Tibial nerve (tissue), 4 donors: ENCODE data around the gene SPHK1.

Experiments
- EP300 ChIP-seq, 2 donors: sonication (generic); formaldehyde crosslinking; IDR thresholded peaks; one replicate each; pipeline ENCODE4 v1.6.1; 2017; ENCODE audit warnings: antibody characterized with exemption in 2 of 2, mild to moderate bottlenecking in 1 of 2
- POLR2A ChIP-seq, 2 donors: fragments of 450-650 bp; IDR thresholded peaks; one replicate each; pipeline ENCODE4 v1.6.1; 2017; ENCODE audit warnings: antibody characterized with exemption in 2 of 2, mild to moderate bottlenecking in 2 of 2, moderate library complexity in 2 of 2
- TF ChIP-seq, protein P1 (sequence below), 5 experiments: fragments of 200-600 bp in 3 of 5; fragments of 450-650 bp in 2 of 5; sonication (generic) in 3 of 5; IDR thresholded peaks; one replicate each; pipeline ENCODE4 v1.5.1; 2016 to 2019; ENCODE audit warnings: antibody characterized with exemption in 5 of 5, mild to moderate bottlenecking in 3 of 5, moderate library complexity in 2 of 5

DNA sequence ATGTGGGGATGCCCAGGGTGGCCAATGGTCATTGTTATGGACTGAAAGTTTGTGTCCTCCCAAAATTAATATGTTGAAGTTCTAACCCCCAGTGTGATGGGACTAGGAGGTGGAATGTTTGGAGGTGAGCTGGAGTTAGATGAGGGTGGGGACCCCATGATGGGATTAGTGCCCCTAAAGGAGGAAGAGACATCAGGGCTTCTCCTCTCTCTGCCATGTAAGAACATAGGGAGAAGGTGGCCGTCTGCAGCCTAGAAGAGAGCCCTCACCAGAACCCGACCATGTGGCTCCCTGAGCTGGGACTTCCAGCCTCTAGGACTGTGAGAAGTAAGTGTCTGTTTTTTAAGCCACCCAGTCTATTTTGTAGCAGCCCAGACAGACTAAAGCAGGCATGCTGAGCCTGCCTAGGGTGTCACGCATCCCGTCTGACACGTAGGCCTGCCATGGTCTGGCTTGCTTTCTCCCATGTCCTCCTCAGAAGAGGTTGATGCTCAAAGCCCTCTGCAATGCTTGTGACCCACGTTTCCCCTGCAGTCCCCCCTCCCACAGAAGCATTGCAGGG is 26.7 kb upstream of the SPHK1 start:
- TF ChIP-seq, protein P1, sequence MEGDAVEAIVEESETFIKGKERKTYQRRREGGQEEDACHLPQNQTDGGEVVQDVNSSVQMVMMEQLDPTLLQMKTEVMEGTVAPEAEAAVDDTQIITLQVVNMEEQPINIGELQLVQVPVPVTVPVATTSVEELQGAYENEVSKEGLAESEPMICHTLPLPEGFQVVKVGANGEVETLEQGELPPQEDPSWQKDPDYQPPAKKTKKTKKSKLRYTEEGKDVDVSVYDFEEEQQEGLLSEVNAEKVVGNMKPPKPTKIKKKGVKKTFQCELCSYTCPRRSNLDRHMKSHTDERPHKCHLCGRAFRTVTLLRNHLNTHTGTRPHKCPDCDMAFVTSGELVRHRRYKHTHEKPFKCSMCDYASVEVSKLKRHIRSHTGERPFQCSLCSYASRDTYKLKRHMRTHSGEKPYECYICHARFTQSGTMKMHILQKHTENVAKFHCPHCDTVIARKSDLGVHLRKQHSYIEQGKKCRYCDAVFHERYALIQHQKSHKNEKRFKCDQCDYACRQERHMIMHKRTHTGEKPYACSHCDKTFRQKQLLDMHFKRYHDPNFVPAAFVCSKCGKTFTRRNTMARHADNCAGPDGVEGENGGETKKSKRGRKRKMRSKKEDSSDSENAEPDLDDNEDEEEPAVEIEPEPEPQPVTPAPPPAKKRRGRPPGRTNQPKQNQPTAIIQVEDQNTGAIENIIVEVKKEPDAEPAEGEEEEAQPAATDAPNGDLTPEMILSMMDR (IDR thresholded peaks at IDR 0.05), result no peak
- no peak for TF ChIP-seq POLR2A (IDR thresholded peaks at IDR 0.05)
- no peak for TF ChIP-seq EP300 (IDR thresholded peaks at IDR 0.05)
